ENCODE measurements around the gene GPSM1.
"Not testable (repeated sequence)": the region's sequence is repeated elsewhere in the genome, so short reads cannot be mapped to it uniquely, and the experiment has no call there.

GPSM1 gene

GRCh38 chr9:136349546-136349945 lies 22.2 kb downstream of the GPSM1 start:
- DNase-seq (ENCODE audit: extremely low read depth, low read depth): no peak
- no peak for TF ChIP-seq CTCF (IDR thresholded peaks at IDR 0.05; ENCODE audit: low read depth, low read length)

- DNase-seq (ENCODE audit: extremely low read depth, low read depth): no peak
- no peak for TF ChIP-seq CTCF (IDR thresholded peaks at IDR 0.05; ENCODE audit: low read depth, low read length)
These were observed 24.0 kb downstream of the GPSM1 start for GRCh38 chr9:136351252-136351800.

GRCh38 chr9:136351868-136352267 lies 24.5 kb downstream of the GPSM1 start:
- DNase-seq (ENCODE audit: extremely low read depth, low read depth): not testable (repeated sequence)

- no peak for TF ChIP-seq CTCF (IDR thresholded peaks at IDR 0.05; ENCODE audit: low read depth, low read length)
- no peak for DNase-seq (ENCODE audit: extremely low read depth, low read depth)
These were observed 25.3 kb downstream of the GPSM1 start for GRCh38 chr9:136352682-136353081.

- no peak for TF ChIP-seq CTCF (IDR thresholded peaks at IDR 0.05; ENCODE audit: low read depth, low read length)
- DNase-seq (ENCODE audit: extremely low read depth, low read depth): no peak
These were observed 25.7 kb downstream of the GPSM1 start for GRCh38 chr9:136353088-136353487.

GRCh38 chr9:136353757-136354488 lies 26.6 kb downstream of the GPSM1 start:
- no peak for TF ChIP-seq CTCF (IDR thresholded peaks at IDR 0.05; ENCODE audit: low read depth, low read length)

GRCh38 chr9:136354592-136355085 lies 27.3 kb downstream of the GPSM1 start:
- TF ChIP-seq CTCF (IDR thresholded peaks at IDR 0.05; ENCODE audit: low read depth, low read length): no peak
- DNase-seq (ENCODE audit: extremely low read depth, low read depth): no peak

More at GRCh38 chr9:136353757-136354488, 26.6 kb downstream of the GPSM1 start:
- DNase-seq (ENCODE audit: extremely low read depth, low read depth): no peak
